ENCODE results near the gene LRRC55. TPM values are rescaled to one million over a fixed set of nuclear protein-coding genes. Genes with fewer than 3 reads are reported as not detected.

Gene LRRC55
- total RNA-seq, 4 donors from 2014 or later = not detected

GRCh38 chr11:57224128-57224527, 42.4 kb downstream of the LRRC55 start:
- Histone ChIP-seq H3K27ac (no peak overlapping the region), H3K27me3 (no peaks in the 10 kb centered on the region), H3K4me3 (no peak overlapping the region), H3K9me3 (no peaks in the 10 kb centered on the region), H3K4me1 (no peaks in the 10 kb centered on the region), H3K36me3 (no peaks in the 10 kb centered on the region)
- TF ChIP-seq POLR2A (IDR thresholded peaks at IDR 0.05) (no peak), CTCF (IDR thresholded peaks at IDR 0.05 in 4 of 5, conservative IDR thresholded peaks at IDR 0.05 in 1 of 5) (no peak)
- ATAC-seq (no peak), DNase-seq (no peak)
- intact Hi-C loops (cut with DNase I; ENCODE audit: low total_unique reads) (no loop called here), in situ Hi-C loops (cut with MboI; ENCODE audit: low sequenced_read_pairs in 4 of 4) (no loop called here)

- ATAC-seq (no peak), DNase-seq (no peak)
- TF ChIP-seq POLR2A (IDR thresholded peaks at IDR 0.05) = no peak
- no peak for TF ChIP-seq CTCF (IDR thresholded peaks at IDR 0.05 in 4 of 5, conservative IDR thresholded peaks at IDR 0.05 in 1 of 5)
- Histone ChIP-seq H3K4me1 (no peaks in the 10 kb centered on the region), H3K27ac (no peak overlapping the region), H3K36me3 (no peaks in the 10 kb centered on the region), H3K27me3 (no peaks in the 10 kb centered on the region), H3K9me3 (no peaks in the 10 kb centered on the region), H3K4me3 (no peak overlapping the region)
- in situ Hi-C loops (cut with MboI; ENCODE audit: low sequenced_read_pairs in 4 of 4) = no loop called here
- intact Hi-C loops (cut with DNase I; ENCODE audit: low total_unique reads) = no loop called here
Measured at GRCh38 chr11:57224537-57224936, 42.8 kb downstream of the LRRC55 start.

GRCh38 chr11:57228600-57228999, 46.8 kb downstream of the LRRC55 start:
- Histone ChIP-seq H3K4me1 (peaks cover 6 to 7% of the 10 kb centered on the region in 2 donors), H3K36me3 (no peaks in the 10 kb centered on the region), H3K27ac (no peak overlapping the region), H3K27me3 (no peaks in the 10 kb centered on the region), H3K9me3 (no peaks in the 10 kb centered on the region), H3K4me3 (no peak overlapping the region)
- no peak for TF ChIP-seq POLR2A (IDR thresholded peaks at IDR 0.05)
- TF ChIP-seq CTCF (IDR thresholded peaks at IDR 0.05 in 4 of 5, conservative IDR thresholded peaks at IDR 0.05 in 1 of 5) = no peak
- in situ Hi-C loops (cut with MboI; ENCODE audit: low sequenced_read_pairs in 4 of 4) (loop anchor here in 1 of 4 donors (25.0 kb wide), 1 partner anchor 109 kb away; the partner anchor contains the start of genes P2RX3 and SSRP1), intact Hi-C loops (cut with DNase I; ENCODE audit: low total_unique reads) (no loop called here)
- DNase-seq (no peak), ATAC-seq (no peak)

GRCh38 chr11:57230316-57230715, 48.6 kb downstream of the LRRC55 start:
- Histone ChIP-seq H3K9me3 (no peaks in the 10 kb centered on the region), H3K36me3 (no peaks in the 10 kb centered on the region), H3K4me3 (no peak overlapping the region), H3K27ac (no peak overlapping the region), H3K4me1 (peaks cover 6 to 7% of the 10 kb centered on the region in 2 donors), H3K27me3 (no peaks in the 10 kb centered on the region)
- TF ChIP-seq POLR2A (IDR thresholded peaks at IDR 0.05) = no peak
- TF ChIP-seq CTCF (IDR thresholded peaks at IDR 0.05 in 4 of 5, conservative IDR thresholded peaks at IDR 0.05 in 1 of 5) = no peak
- intact Hi-C loops (cut with DNase I; ENCODE audit: low total_unique reads) = no loop called here
- in situ Hi-C loops (cut with MboI; ENCODE audit: low sequenced_read_pairs in 4 of 4) = loop anchor here in 1 of 4 donors (25.0 kb wide), 1 partner anchor 107 kb away; the partner anchor contains the start of genes P2RX3 and SSRP1
- ATAC-seq = no peak
- no peak for DNase-seq
